IMR-90 (cell line): ENCODE data around the gene BCAS4. TPM values are rescaled to one million over a fixed set of nuclear protein-coding genes. Genes with fewer than 3 reads are reported as not detected.

ENCODE experiments used
- ATAC-seq: fragments of 200-7000 bp; cut with Tn5 transposase; 2 replicates; pipeline ENCODE4 v1.9.1; 2020; ENCODE audit warnings: low read depth, mild to moderate bottlenecking, moderate library complexity
- BruUV-seq: library from RNA; stranded (reverse); fragments of 400-500 nt; replicated peaks from 2 replicates; lab custom pipeline; 2021; lab: Mats Ljungman, UMichigan
- CTCF ChIA-PET: fragments of 300-600 bp; formaldehyde crosslinking; extraction: SDS; loops from one replicate; lab custom pipeline; 2021; ENCODE audit warnings: antibody characterized with exemption; lab: Yijun Ruan, JAX
- POLR2A ChIA-PET: fragments of 300-600 bp; sonication (Branson Sonifier 250); formaldehyde crosslinking; loops from one replicate; lab custom pipeline; 2022; ENCODE audit warnings: antibody characterized with exemption; ENCODE audit not compliant: unreplicated experiment; lab: Charles Lee
- DNase-seq: peaks from one replicate; pipeline ENCODE4 v3.0.0; 2013
- H2AFZ ChIP-seq: replicated peaks from 2 replicates; pipeline ENCODE3; 2013; ENCODE audit warnings: low read length, mild to moderate bottlenecking; ENCODE audit not compliant: poor library complexity
- H2AK5ac ChIP-seq: 2 replicates; pipeline ENCODE4 v1.6.1; 2013; ENCODE audit warnings: low read depth, low read length, inconsistent platforms
- H2AK9ac ChIP-seq: replicated peaks from 2 replicates; pipeline ENCODE3; 2013; ENCODE audit warnings: mild to moderate bottlenecking, low read depth, low read length, moderate library complexity; ENCODE audit not compliant: poor library complexity
- H2BK120ac ChIP-seq: 2 replicates; pipeline ENCODE4 v1.6.1; 2013; ENCODE audit warnings: low read depth, low read length, inconsistent platforms
- H2BK15ac ChIP-seq: 3 replicates; pipeline ENCODE4 v1.6.1; 2013; ENCODE audit warnings: low read depth, low read length, inconsistent platforms
- H2BK20ac ChIP-seq: 2 replicates; pipeline ENCODE4 v1.6.1; 2013; ENCODE audit warnings: low read depth, mild to moderate bottlenecking, inconsistent platforms, low read length, moderate library complexity
- H2BK5ac ChIP-seq: 2 replicates; pipeline ENCODE4 v1.6.1; 2013; ENCODE audit warnings: mild to moderate bottlenecking, low read depth, low read length, inconsistent platforms; ENCODE audit not compliant: poor library complexity, severe bottlenecking
- H3K14ac ChIP-seq: replicated peaks from 2 replicates; pipeline ENCODE4 v1.6.1; 2013; ENCODE audit warnings: low read depth, low read length, inconsistent platforms
- H3K18ac ChIP-seq: 2 replicates; pipeline ENCODE4 v1.6.1; 2013; ENCODE audit warnings: low read depth, low read length, control low read depth
- H3K23ac ChIP-seq: 2 replicates; pipeline ENCODE4 v1.6.1; 2013; ENCODE audit warnings: low read depth, low read length, inconsistent platforms
- H3K27ac ChIP-seq: 2 replicates; pipeline ENCODE4 v1.5.1; 2013; ENCODE audit warnings: mild to moderate bottlenecking, control low read depth, low read length; ENCODE audit not compliant: insufficient read depth
- H3K27me3 ChIP-seq: 2 replicates; pipeline ENCODE4 v1.6.1; 2013; ENCODE audit warnings: low read length; ENCODE audit not compliant: control insufficient read depth, insufficient read depth
- H3K36me3 ChIP-seq: 2 replicates; pipeline ENCODE4 v1.6.1; 2013; ENCODE audit warnings: low read length, mixed read lengths; ENCODE audit not compliant: control insufficient read depth, insufficient read depth
- H3K4ac ChIP-seq: 2 replicates; pipeline ENCODE4 v1.6.1; 2013; ENCODE audit warnings: low read depth, low read length, inconsistent platforms
- H3K4me1 ChIP-seq: 2 replicates; pipeline ENCODE4 v1.6.1; 2013; ENCODE audit warnings: low read length, mixed read lengths; ENCODE audit not compliant: control insufficient read depth, insufficient read depth
- H3K4me2 ChIP-seq: 2 replicates; pipeline ENCODE4 v1.6.1; 2013; ENCODE audit warnings: low read depth, mild to moderate bottlenecking, control low read depth, low read length, moderate library complexity
- H3K4me3 ChIP-seq: 2 replicates; pipeline ENCODE4 v1.5.1; 2013; ENCODE audit warnings: low read depth, mild to moderate bottlenecking, control low read depth, low read length, moderate library complexity; ENCODE audit not compliant: insufficient read depth
- H3K56ac ChIP-seq: 2 replicates; pipeline ENCODE4 v1.6.1; 2013; ENCODE audit warnings: low read length, inconsistent platforms; ENCODE audit not compliant: insufficient read depth; ENCODE audit errors: extremely low read depth
- H3K79me1 ChIP-seq, 2 experiments: 2 replicates each; pipeline ENCODE4 v1.6.1; 2013; ENCODE audit warnings: low read length in 2 of 2, inconsistent platforms in 1 of 2, low read depth in 1 of 2
- H3K9ac ChIP-seq: 2 replicates; pipeline ENCODE4 v1.6.1; 2013; ENCODE audit warnings: low read depth, low read length, control low read depth
- H3K9me1 ChIP-seq: 2 replicates; pipeline ENCODE4 v1.6.1; 2013; ENCODE audit warnings: low read length, inconsistent platforms; ENCODE audit not compliant: insufficient read depth
- H3K9me3 ChIP-seq: 2 replicates; pipeline ENCODE4 v1.6.1; 2013; ENCODE audit warnings: low read length; ENCODE audit not compliant: control insufficient read depth, insufficient read depth
- H4K20me1 ChIP-seq: 2 replicates; pipeline ENCODE4 v1.6.1; 2013; ENCODE audit warnings: low read length, inconsistent platforms; ENCODE audit not compliant: insufficient read depth
- H4K5ac ChIP-seq: 2 replicates; pipeline ENCODE4 v1.6.1; 2013; ENCODE audit warnings: mild to moderate bottlenecking, low read depth, low read length, control low read depth
- H4K8ac ChIP-seq, 2 experiments: 2 replicates each; pipeline ENCODE4 v1.6.1; 2013; ENCODE audit warnings: low read depth in 2 of 2, low read length in 2 of 2, control low read depth in 1 of 2, inconsistent platforms in 1 of 2
- H4K91ac ChIP-seq: 2 replicates; pipeline ENCODE4 v1.6.1; 2013; ENCODE audit warnings: low read depth, low read length, inconsistent platforms; ENCODE audit not compliant: insufficient read depth
- BHLHE40 ChIP-seq: fragments of 150-350 bp; IDR thresholded peaks from 2 replicates; pipeline ENCODE4 v1.6.1; 2016; ENCODE audit warnings: mild to moderate bottlenecking, low read depth, low read length
- CTCF ChIP-seq: conservative IDR thresholded peaks from 2 replicates; pipeline ENCODE4 v1.5.1; 2012; ENCODE audit warnings: mild to moderate bottlenecking, low read depth, low read length, improper control_type of control experiment
- ELK1 ChIP-seq: fragments of 150-350 bp; IDR thresholded peaks from 2 replicates; pipeline ENCODE4 v1.6.1; 2016; ENCODE audit warnings: low read depth, mild to moderate bottlenecking, low read length, moderate library complexity, borderline replicate concordance
- FOS ChIP-seq: fragments of 150-350 bp; IDR thresholded peaks from 2 replicates; pipeline ENCODE4 v1.6.1; 2016; ENCODE audit warnings: low read depth, low read length
- MAFK ChIP-seq: IDR thresholded peaks from 2 replicates; pipeline ENCODE4 v1.6.1; 2012; ENCODE audit warnings: low read depth, low read length, improper control_type of control experiment
- MAZ ChIP-seq: IDR thresholded peaks from 2 replicates; pipeline ENCODE4 v1.6.1; 2012; ENCODE audit warnings: low read depth, mild to moderate bottlenecking, low read length, improper control_type of control experiment, moderate library complexity, borderline replicate concordance
- MXI1 ChIP-seq: IDR thresholded peaks from 2 replicates; pipeline ENCODE4 v1.6.1; 2012; ENCODE audit warnings: low read depth, mild to moderate bottlenecking, low read length, moderate library complexity, borderline replicate concordance
- NFE2L2 ChIP-seq: fragments of 150-350 bp; IDR thresholded peaks from 2 replicates; pipeline ENCODE4 v1.6.1; 2016; ENCODE audit warnings: low read depth, mild to moderate bottlenecking, low read length
- POLR2A ChIP-seq: IDR thresholded peaks from 2 replicates; pipeline ENCODE4 v1.6.1; 2012; ENCODE audit warnings: mild to moderate bottlenecking, low read depth, low read length
- RAD21 ChIP-seq: IDR thresholded peaks from 2 replicates; pipeline ENCODE4 v1.6.1; 2012; ENCODE audit warnings: low read length, improper control_type of control experiment
- RCOR1 ChIP-seq: IDR thresholded peaks from 2 replicates; pipeline ENCODE4 v1.6.1; 2012; ENCODE audit warnings: mild to moderate bottlenecking, low read length, improper control_type of control experiment; ENCODE audit not compliant: insufficient replicate concordance
- RFX5 ChIP-seq: IDR thresholded peaks from 2 replicates; pipeline ENCODE4 v1.8.0; 2012; ENCODE audit warnings: low read depth, mild to moderate bottlenecking, low read length, moderate library complexity
- SMC3 ChIP-seq: fragments of 150-350 bp; IDR thresholded peaks from 2 replicates; pipeline ENCODE4 v1.6.1; 2016; ENCODE audit warnings: low read depth, mild to moderate bottlenecking, antibody characterized with exemption, low read length, moderate library complexity
- USF2 ChIP-seq: fragments of 150-350 bp; IDR thresholded peaks from 2 replicates; pipeline ENCODE4 v1.6.1; 2017; ENCODE audit warnings: mild to moderate bottlenecking, antibody characterized with exemption, low read length, low read depth
- WGBS, 2 experiments: methylation state at CpG; one replicate each; pipeline versions ENCODE4 v1.1.5 to v1.1.7; 2013; ENCODE audit warnings: missing lambda C conversion rate in 2 of 2; ENCODE audit not compliant: insufficient read length in 1 of 2; ENCODE audit errors: extremely low coverage in 2 of 2; 5-methylcytosine and 5-hydroxymethylcytosine counted together
- dilution Hi-C: fragments of 300-500 bp; cut with HindIII; formaldehyde crosslinking; loops from one replicate; pipeline ENCODE4 v1.14.3; 2018; ENCODE audit warnings: low sequenced_read_pairs; ENCODE audit not compliant: unreplicated experiment
- in situ Hi-C: fragments of 300-500 bp; cut with MboI; formaldehyde crosslinking; loops from 3 replicates; pipeline ENCODE4 v1.14.3; 2019; ENCODE audit warnings: low sequenced_read_pairs, inconsistent platforms, mixed read lengths
- intact Hi-C: fragments of 100-400 bp; cut with micrococcal nuclease; formaldehyde crosslinking; loops from 2 replicates; pipeline ENCODE4 v1.10.0; 2022
- polyA plus RNA-seq, 3 experiments: library from polyadenylated mRNA; depleted of rRNA; stranded (reverse); fragments of >200 nt; gene quantifications; 2 replicates each; pipeline ENCODE4 v1.2.3, GENCODE V29; 2012; ENCODE audit warnings: low replicate concordance in 1 of 3
- total RNA-seq: library from RNA; depleted of rRNA; stranded (reverse); fragments of >200 nt; gene quantifications from 2 replicates; pipeline ENCODE4 v1.2.3, GENCODE V29; 2012

Gene BCAS4
- total and polyA plus RNA-seq, 2 of the 4 experiments (the other 2 are of a cell fraction): 42.7 to 47.5 TPM

GRCh38 chr20:50746138-50746940, 48.5 kb upstream of the BCAS4 start:
- Histone ChIP-seq H3K9me1 (peaks cover 4% of the 10 kb centered on the region; the same call in 1 of the 2 replicates), H3K27ac (no peak overlapping the region), H3K56ac (no peak overlapping the region), H2AFZ (no peak overlapping the region), H3K4me1 (peaks cover 15% of the 10 kb centered on the region), H2BK20ac (no peak overlapping the region), H3K4me2 (no peak overlapping the region), H2BK5ac (no peak overlapping the region), H2BK15ac (no peak overlapping the region), H2AK9ac (no peak overlapping the region), H3K9me3 (no peaks in the 10 kb centered on the region), H3K36me3 (no peaks in the 10 kb centered on the region), H3K14ac (no peak overlapping the region), H4K8ac (no peak overlapping the region), H4K20me1 (no peaks in the 10 kb centered on the region), H4K5ac (no peak overlapping the region), H2AK5ac (no peak overlapping the region), H4K91ac (no peak overlapping the region), H3K79me1 (peaks cover 0 to 2% of the 10 kb centered on the region in 2 experiments; a peak in 1 of 4 replicates), H3K4ac (peak overlapping the region; percentile 30; the same call in 1 of the 2 replicates), H3K27me3 (no peaks in the 10 kb centered on the region), H3K23ac (no peak overlapping the region), H3K4me3 (no peak overlapping the region), H2BK120ac (peak overlapping the region; percentile 20; the same call in 1 of the 2 replicates), H3K9ac (peak overlapping the region; percentile 10; the same call in 1 of the 2 replicates), H3K18ac (no peak overlapping the region)
- dilution Hi-C loops (no loop called here), intact Hi-C loops (loop anchor here (10.0 kb wide), 1 partner anchor 282 kb away; no protein-coding TSS in a partner anchor), in situ Hi-C loops (loop anchor here (10.0 kb wide), 2 partner anchors 282 to 562 kb away; no protein-coding TSS in a partner anchor)
- ATAC-seq (0 out of 2 replicates have a peak, but pooled peaks have one; percentile 5), DNase-seq (no peak)
- 40% methylated on average over 1 of the region's 3 CpGs; no CpG with 5 or more reads in 1 of the 2 experiments for WGBS, 2 experiments
- POLR2A ChIA-PET: no interaction called here
- CTCF ChIA-PET: interaction anchor here (0.6 to 1.5 kb wide), 2 partner anchors 94 to 237 kb away, joined by 4 to 8 read pairs; no protein-coding TSS in a partner anchor
- BruUV-seq: no TSS peak
- TF ChIP-seq RFX5 (no peak), CTCF (no peak), POLR2A (no peak), MAFK (no peak), RCOR1 (no peak), USF2 (no peak), ELK1 (no peak), MAZ (no peak), SMC3 (no peak), BHLHE40 (no peak), NFE2L2 (no peak), FOS (no peak), MXI1 (no peak), RAD21 (no peak)
